Neuronal stem cell (in vitro differentiated cells): ENCODE results near the gene FGF11.

Source experiments
- DNase-seq: peaks from one replicate; pipeline ENCODE4 v3.0.0-alpha.2; 2013; ENCODE audit warnings: low spot score
- H2AFZ ChIP-seq: one replicate; pipeline ENCODE4 v1.6.1; 2013; ENCODE audit warnings: mild to moderate bottlenecking, low read length, inconsistent platforms
- H2AK5ac ChIP-seq: 2 replicates; pipeline ENCODE4 v1.6.1; 2013; ENCODE audit warnings: low read depth, mild to moderate bottlenecking, inconsistent platforms, low read length, moderate library complexity, mixed read lengths
- H2BK120ac ChIP-seq: 2 replicates; pipeline ENCODE4 v1.6.1; 2013; ENCODE audit warnings: low read depth, mild to moderate bottlenecking, inconsistent platforms, low read length, moderate library complexity, mixed read lengths
- H2BK12ac ChIP-seq: one replicate; pipeline ENCODE4 v1.6.1; 2013; ENCODE audit warnings: low read length, inconsistent platforms
- H2BK15ac ChIP-seq: 2 replicates; pipeline ENCODE4 v1.6.1; 2013; ENCODE audit warnings: mild to moderate bottlenecking, low read length, inconsistent platforms, mixed read lengths
- H2BK5ac ChIP-seq: one replicate; pipeline ENCODE4 v1.6.1; 2013; ENCODE audit warnings: inconsistent platforms, mild to moderate bottlenecking, low read length, moderate library complexity
- H3K14ac ChIP-seq: one replicate; pipeline ENCODE4 v1.6.1; 2013; ENCODE audit warnings: low read length, inconsistent platforms
- H3K18ac ChIP-seq: 2 replicates; pipeline ENCODE4 v1.6.1; 2013; ENCODE audit warnings: low read length, inconsistent platforms
- H3K23ac ChIP-seq: 2 replicates; pipeline ENCODE4 v1.6.1; 2013; ENCODE audit warnings: low read depth, mild to moderate bottlenecking, mixed read lengths, low read length, inconsistent platforms; ENCODE audit not compliant: poor library complexity
- H3K27ac ChIP-seq: replicated peaks from 3 replicates; pipeline ENCODE4 v1.5.1; 2013; ENCODE audit warnings: low read length, inconsistent platforms
- H3K27me3 ChIP-seq, 3 experiments: 2 replicates each; pipeline ENCODE4 v1.6.1; 2013; ENCODE audit warnings: low read length in 3 of 3, mild to moderate bottlenecking in 2 of 3, inconsistent platforms in 1 of 3, low read depth in 1 of 3, mixed read lengths in 1 of 3, moderate library complexity in 1 of 3; ENCODE audit not compliant: control insufficient read depth in 3 of 3, insufficient read depth in 3 of 3
- H3K36me3 ChIP-seq, 2 donors: replicated peaks in 1 of 2; 2 replicates each; pipeline ENCODE4 v1.6.1; 2013; ENCODE audit warnings: low read length in 2 of 2; ENCODE audit not compliant: control insufficient read depth in 2 of 2, insufficient read depth in 2 of 2
- H3K4ac ChIP-seq: 2 replicates; pipeline ENCODE4 v1.6.1; 2013; ENCODE audit warnings: inconsistent platforms, mild to moderate bottlenecking, low read length, moderate library complexity
- H3K4me1 ChIP-seq, 2 donors: 1 replicate in 1 of 2; 2 replicates in 1 of 2; pipeline ENCODE4 v1.6.1; 2013; ENCODE audit warnings: low read length in 2 of 2, low read depth in 1 of 2; ENCODE audit not compliant: control insufficient read depth in 2 of 2, insufficient read depth in 1 of 2
- H3K4me2 ChIP-seq: one replicate; pipeline ENCODE4 v1.6.1; 2013; ENCODE audit warnings: mild to moderate bottlenecking, low read length, inconsistent platforms; ENCODE audit not compliant: insufficient read depth, poor library complexity, severe bottlenecking
- H3K4me3 ChIP-seq, 2 donors: 2 replicates each; pipeline ENCODE4 v1.5.1; 2013; ENCODE audit warnings: low read length in 2 of 2, mild to moderate bottlenecking in 2 of 2, inconsistent platforms in 1 of 2, moderate library complexity in 1 of 2
- H3K79me1 ChIP-seq: one replicate; pipeline ENCODE4 v1.6.1; 2013; ENCODE audit warnings: low read depth, mild to moderate bottlenecking, inconsistent platforms, low read length, moderate library complexity
- H3K9ac ChIP-seq: one replicate; pipeline ENCODE4 v1.6.1; 2013; ENCODE audit warnings: mild to moderate bottlenecking, low read depth, low read length, inconsistent platforms; ENCODE audit not compliant: poor library complexity
- H3K9me3 ChIP-seq, 2 donors: replicated peaks in 1 of 2; 2 replicates each; pipeline versions ENCODE3 to v1.6.1; 2013; ENCODE audit warnings: low read length in 2 of 2, mild to moderate bottlenecking in 2 of 2, inconsistent platforms in 1 of 2, low read depth in 1 of 2, mixed read lengths in 1 of 2, moderate library complexity in 1 of 2; ENCODE audit not compliant: control insufficient read depth in 2 of 2, insufficient read depth in 1 of 2
- H4K8ac ChIP-seq: one replicate; pipeline ENCODE4 v1.6.1; 2013; ENCODE audit warnings: low read depth, mild to moderate bottlenecking, inconsistent platforms, low read length, moderate library complexity
- H4K91ac ChIP-seq: one replicate; pipeline ENCODE4 v1.6.1; 2013; ENCODE audit warnings: low read length, low read depth, mild to moderate bottlenecking, inconsistent platforms; ENCODE audit not compliant: poor library complexity
- WGBS, 2 donors: extraction: QIAGEN DNeasy Blood & Tissue Kit; methylation state at CpG; one replicate each; pipeline ENCODE4 v1.1.7; 2013; ENCODE audit warnings: missing lambda C conversion rate in 2 of 2, mixed read lengths in 1 of 2; ENCODE audit not compliant: insufficient read length in 2 of 2, insufficient replicate concordance in 1 of 2; ENCODE audit errors: extremely low coverage in 2 of 2; 5-methylcytosine and 5-hydroxymethylcytosine counted together

The FGF11 gene

DNA sequence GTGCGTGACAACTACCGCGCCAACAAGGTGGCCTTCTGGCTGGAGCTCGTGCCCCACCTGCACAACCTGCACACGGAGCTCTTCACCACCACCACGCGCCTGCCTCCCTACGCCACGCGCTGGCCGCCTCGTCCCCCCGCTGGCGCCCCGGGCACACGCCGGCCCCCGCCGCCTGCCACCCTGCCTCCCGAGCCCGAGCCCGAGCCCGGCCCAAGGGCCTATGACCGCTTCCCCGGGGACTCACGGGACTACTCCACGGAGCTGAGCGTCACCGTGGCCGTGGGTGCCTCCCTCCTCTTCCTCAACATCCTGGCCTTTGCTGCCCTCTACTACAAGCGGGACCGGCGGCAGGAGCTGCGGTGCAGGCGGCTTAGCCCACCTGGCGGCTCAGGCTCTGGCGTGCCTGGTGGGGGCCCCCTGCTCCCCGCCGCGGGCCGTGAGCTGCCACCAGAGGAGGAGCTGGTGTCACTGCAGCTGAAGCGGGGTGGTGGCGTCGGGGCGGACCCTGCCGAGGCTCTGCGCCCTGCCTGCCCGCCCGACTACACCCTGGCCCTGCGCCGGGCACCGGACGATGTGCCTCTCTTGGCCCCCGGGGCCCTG is 22.2 kb upstream of the FGF11 start:
- H3K9me3 ChIP-seq: no peaks in the 10 kb centered on the region
- no peak overlapping the region for H3K4ac ChIP-seq
- no peak overlapping the region for H2AFZ ChIP-seq
- H3K9ac ChIP-seq: peak overlapping the region; percentile 40
- no CpG with 5 or more reads among the region's 54 CpGs for WGBS, 2 donors
- no peak overlapping the region for H3K4me2 ChIP-seq
- peaks cover 32 to 42% of the 10 kb centered on the region in 2 donors for H3K4me1 ChIP-seq
- H4K91ac ChIP-seq: no peak overlapping the region
- no peak overlapping the region for H3K23ac ChIP-seq
- H2BK5ac ChIP-seq: no peak overlapping the region
- no peak overlapping the region for H3K14ac ChIP-seq
- DNase-seq: no peak
- H3K79me1 ChIP-seq: peaks cover 4% of the 10 kb centered on the region
- no peak overlapping the region for H2BK120ac ChIP-seq
- H4K8ac ChIP-seq: no peak overlapping the region
- H3K4me3 ChIP-seq: no peak overlapping the region
- no peak overlapping the region for H2AK5ac ChIP-seq
- H3K27ac ChIP-seq: no peak overlapping the region
- H2BK15ac ChIP-seq: no peak overlapping the region
- H3K36me3 ChIP-seq: peaks cover 30 to 65% of the 10 kb centered on the region in 2 donors
- no peaks in the 10 kb centered on the region for H3K27me3 ChIP-seq
- H2BK12ac ChIP-seq: peak overlapping the region; percentile 36
- H3K18ac ChIP-seq: no peak overlapping the region

DNA sequence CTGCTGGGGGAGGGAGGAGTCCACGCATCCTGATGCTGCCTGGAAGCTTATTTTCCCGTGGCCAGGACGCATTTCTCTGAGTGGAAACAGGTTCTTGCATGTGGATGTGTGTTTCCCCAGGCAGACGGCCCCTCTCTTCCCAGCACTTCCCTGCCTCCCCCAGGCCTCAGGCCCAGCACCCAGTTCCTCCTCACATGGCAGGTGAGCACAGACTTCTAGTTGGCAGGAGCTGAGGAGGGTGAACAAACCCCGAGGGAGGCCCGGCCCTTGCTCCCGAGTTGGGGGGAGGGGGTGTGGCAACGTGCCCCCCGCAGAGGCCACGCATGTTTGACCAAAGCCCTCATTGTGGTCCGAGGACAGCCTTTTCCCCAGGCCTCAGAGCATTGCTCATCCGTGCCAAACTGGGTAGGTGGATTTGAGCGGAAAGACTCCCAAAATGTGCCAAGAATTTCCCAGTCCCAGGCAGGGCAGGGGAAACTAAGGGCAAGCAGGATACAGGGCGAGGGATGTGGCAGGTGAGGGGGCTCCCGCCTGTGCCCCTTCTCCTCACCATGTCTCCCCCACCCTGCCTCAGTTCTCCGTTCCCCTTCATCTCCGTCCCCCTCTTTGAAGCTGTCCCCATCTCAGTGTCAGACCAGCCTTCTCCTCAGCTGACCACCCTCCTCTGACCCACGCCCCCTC is 20.7 kb upstream of the FGF11 start:
- peak overlapping the region; percentile 82 for H2BK12ac ChIP-seq
- H2BK5ac ChIP-seq: peak overlapping the region; percentile 7
- no peak overlapping the region for H2BK120ac ChIP-seq
- H3K36me3 ChIP-seq: peaks cover 30 to 51% of the 10 kb centered on the region in 2 donors
- H3K27ac ChIP-seq: peak overlapping the region; percentile 43
- H3K79me1 ChIP-seq: peaks cover 4% of the 10 kb centered on the region
- H3K9me3 ChIP-seq: no peaks in the 10 kb centered on the region
- H3K14ac ChIP-seq: no peak overlapping the region
- H3K4ac ChIP-seq: no peak overlapping the region
- no peak overlapping the region for H3K4me2 ChIP-seq
- H3K18ac ChIP-seq: peak overlapping the region; percentile 49
- H3K23ac ChIP-seq: no peak overlapping the region
- H2AFZ ChIP-seq: no peak overlapping the region
- H3K4me1 ChIP-seq: peaks cover 26 to 38% of the 10 kb centered on the region in 2 donors
- H4K8ac ChIP-seq: no peak overlapping the region
- H3K27me3 ChIP-seq: no peaks in the 10 kb centered on the region
- no peak overlapping the region for H2BK15ac ChIP-seq
- H4K91ac ChIP-seq: no peak overlapping the region
- peak overlapping the region; percentile 2 for H3K9ac ChIP-seq
- peak overlapping the region; percentile 9 for H2AK5ac ChIP-seq
- DNase-seq: no peak
- no peak overlapping the region for H3K4me3 ChIP-seq
- no CpG with 5 or more reads among the region's 18 CpGs for WGBS, 2 donors

DNA sequence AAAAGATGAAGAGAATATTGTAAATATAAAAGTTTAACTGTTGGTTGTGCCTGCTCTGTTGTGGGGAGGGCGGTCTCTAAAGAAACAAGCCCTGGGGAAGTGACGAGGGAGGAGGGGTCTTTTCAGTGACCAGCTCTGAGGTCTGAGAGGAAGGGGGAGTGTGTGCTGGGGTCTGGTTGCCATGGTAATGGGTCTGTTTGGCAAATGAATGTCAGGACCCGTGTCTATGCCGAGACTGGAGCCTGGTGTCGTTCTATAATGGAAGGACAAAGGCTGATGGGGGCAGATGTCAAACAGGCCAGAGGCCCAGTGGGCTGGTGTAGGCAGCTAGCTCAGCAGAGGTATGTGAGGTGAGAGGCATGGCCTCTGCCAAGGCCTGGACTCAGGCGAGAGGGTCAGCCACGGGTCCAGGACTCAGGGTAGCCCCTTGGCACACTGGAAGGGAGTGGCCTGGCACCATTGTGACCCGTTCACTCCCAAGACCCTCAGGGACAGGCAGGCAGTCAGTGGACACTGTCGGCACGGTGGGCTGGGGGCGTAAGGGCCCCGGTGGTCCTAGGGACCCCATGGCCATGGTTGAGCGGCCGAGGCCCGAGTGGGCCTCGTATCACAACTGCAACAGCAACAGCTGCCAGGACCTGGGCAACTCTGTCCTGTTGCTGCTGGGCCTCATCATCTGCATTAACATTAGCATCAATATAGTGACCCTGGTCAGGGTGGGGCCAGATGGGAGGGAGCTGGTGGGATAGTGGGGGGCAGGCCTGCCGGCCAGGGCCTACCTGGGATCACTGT is 19.3 kb upstream of the FGF11 start, which contains the start of gene SPEM1:
Gene SPEM1 (plus strand): TSS at position 506 of the 792 bp plus-strand sequence. CDS start 61 bp downstream, at position 567.
- peak; percentile 87 for DNase-seq
- peaks cover 26 to 38% of the 10 kb centered on the region in 2 donors for H3K4me1 ChIP-seq
- H3K14ac ChIP-seq: peak within 1 kb of the TSS; percentile 96
- H2AFZ ChIP-seq: no peak within 1 kb of the TSS
- H2BK120ac ChIP-seq: peak within 1 kb of the TSS; percentile 6
- H2BK15ac ChIP-seq: peak within 1 kb of the TSS; percentile 13
- no peaks in the 10 kb centered on the region for H3K9me3 ChIP-seq
- H3K27ac ChIP-seq: peak within 1 kb of the TSS; percentile 51
- no peak within 1 kb of the TSS for H3K4me3 ChIP-seq
- H4K8ac ChIP-seq: no peak within 1 kb of the TSS
- no peaks in the 10 kb centered on the region for H3K27me3 ChIP-seq
- H3K36me3 ChIP-seq: peaks cover 22 to 37% of the 10 kb centered on the region in 2 donors
- H4K91ac ChIP-seq: peak within 1 kb of the TSS; percentile 32
- H3K23ac ChIP-seq: peak within 1 kb of the TSS; percentile 52
- peak within 1 kb of the TSS; percentile 71 for H2BK5ac ChIP-seq
- peak within 1 kb of the TSS; percentile 65 for H2BK12ac ChIP-seq
- H3K4ac ChIP-seq: peak within 1 kb of the TSS; percentile 94
- no CpG with 5 or more reads among the region's 17 CpGs for WGBS, 2 donors
- H3K9ac ChIP-seq: peak within 1 kb of the TSS; percentile 84
- peak within 1 kb of the TSS; percentile 99 for H3K18ac ChIP-seq
- peak within 1 kb of the TSS; percentile 41 for H3K4me2 ChIP-seq
- H3K79me1 ChIP-seq: peaks cover 4% of the 10 kb centered on the region
- H2AK5ac ChIP-seq: peak within 1 kb of the TSS; percentile 95
